HepG2 (cell line): ENCODE results near the gene PLK5.

Experiments
- STAT5B ChIP-seq: sonication (generic); formaldehyde crosslinking; IDR thresholded peaks from 2 replicates; pipeline ENCODE4 v1.4.0; 2020; ENCODE audit warnings: missing genetic modification reagents
- ZFX ChIP-seq: sonication (generic); formaldehyde crosslinking; IDR thresholded peaks from 2 replicates; pipeline ENCODE4 v1.4.0; 2020; ENCODE audit warnings: mild to moderate bottlenecking, low read depth, missing genetic modification reagents, moderate library complexity

DNA sequence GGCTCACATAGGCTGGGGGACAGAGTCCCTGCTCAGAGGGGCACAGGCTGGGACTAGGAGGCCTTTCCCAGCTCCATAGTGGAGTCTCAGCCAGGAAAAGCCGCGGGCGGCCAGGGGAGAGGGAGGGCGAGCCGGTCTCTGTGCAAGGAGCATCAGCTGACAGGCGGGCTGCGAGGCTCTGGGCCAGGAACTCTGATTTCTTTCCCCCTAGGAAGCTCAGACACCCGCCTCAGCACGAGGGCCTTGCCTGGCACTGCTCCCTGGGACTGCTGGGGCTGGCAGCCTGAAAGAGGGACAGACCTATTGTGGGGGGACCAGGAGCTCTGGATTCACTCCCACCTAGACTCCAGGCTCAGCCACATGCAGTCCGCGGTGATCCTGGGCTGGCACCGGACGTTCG, 2.2 kb upstream of the PLK5 start:
- TF ChIP-seq ZFX (no peak), STAT5B (CRISPR knock-in tag) (no peak)
